HG02973 (cell line): Measurements from ENCODE around the gene MYLK.

ENCODE experiments used
- ATAC-seq: cut with Tn5 transposase; IDR thresholded peaks from one replicate; pipeline ENCODE4 v1.9.1; 2021; ENCODE audit warnings: moderate library complexity; ENCODE audit not compliant: unreplicated experiment

MYLK gene

DNA sequence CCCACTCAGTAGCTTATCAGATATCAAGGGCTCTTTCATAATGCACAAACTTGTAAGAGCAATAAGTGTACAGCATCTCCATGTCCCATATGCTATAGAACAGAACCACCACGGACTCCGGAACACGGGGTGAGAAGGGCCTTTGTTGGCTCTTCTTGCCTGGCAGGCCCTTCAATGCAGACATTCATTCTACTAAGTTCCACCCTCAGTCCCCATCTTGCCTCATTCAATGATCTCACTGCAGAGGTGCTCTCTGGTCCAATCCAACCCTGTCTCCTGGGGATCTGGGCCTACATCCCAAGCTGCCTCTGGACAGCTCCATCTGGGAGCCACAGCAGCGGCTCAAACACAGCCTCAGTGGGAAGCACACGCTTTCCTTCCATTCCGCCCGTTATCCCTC is 316.1 kb downstream of the MYLK start:
- ATAC-seq: no peak

DNA sequence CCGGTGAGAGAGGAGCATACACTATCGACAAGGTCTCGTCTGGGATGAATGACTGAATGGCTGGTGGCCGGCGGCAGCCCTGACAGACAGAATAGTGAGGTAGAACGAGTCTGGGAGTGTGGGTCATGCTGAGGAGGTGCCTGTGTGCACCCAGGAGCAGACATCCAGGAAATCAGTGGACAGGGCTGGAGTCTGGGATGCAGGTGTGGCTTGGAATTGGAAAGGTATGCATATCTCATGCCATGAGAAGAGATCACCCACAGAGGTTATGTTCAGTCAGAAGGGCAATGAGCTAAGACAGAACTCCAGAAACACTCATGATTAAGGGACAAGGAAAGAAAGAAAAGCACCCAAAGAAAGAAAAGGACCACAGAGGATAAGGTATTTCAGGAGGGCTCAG is 320.1 kb downstream of the MYLK start:
- no peak for ATAC-seq

DNA sequence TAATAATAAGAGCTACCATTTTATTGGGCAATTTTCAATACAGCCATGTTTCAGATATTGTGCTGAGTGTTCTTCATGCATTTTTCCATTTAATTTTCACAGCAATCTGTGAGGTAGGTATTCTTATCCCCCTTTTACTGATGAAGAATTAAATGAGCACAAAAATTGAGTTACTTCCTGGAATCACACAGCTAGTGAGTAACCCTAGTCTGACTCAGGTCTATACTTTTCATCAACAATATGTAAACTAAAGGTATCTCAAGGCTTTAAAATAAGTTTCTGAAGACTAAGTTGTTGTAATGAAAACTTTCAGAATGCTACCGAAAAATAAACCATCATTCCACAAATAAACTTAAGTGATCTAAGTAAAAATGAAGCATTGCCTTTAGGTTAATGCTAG is 321.6 kb downstream of the MYLK start:
- no peak for ATAC-seq

GRCh38 chr3:123561188-123561587 is 322.9 kb downstream of the MYLK start:
- ATAC-seq: no peak
